NCI-H1694 (cell line): ENCODE measurements around the gene SAMMSON.

Experiments
- DNase-seq: peaks from one replicate; lab custom pipeline; 2025; lab: John Stamatoyannopoulos, UW

Gene SAMMSON

GRCh38 chr3:70090322-70090913 is 90.9 kb downstream of the SAMMSON start:
- no peak for DNase-seq

GRCh38 chr3:70094197-70094596 is 94.7 kb downstream of the SAMMSON start:
- DNase-seq: no peak

DNA sequence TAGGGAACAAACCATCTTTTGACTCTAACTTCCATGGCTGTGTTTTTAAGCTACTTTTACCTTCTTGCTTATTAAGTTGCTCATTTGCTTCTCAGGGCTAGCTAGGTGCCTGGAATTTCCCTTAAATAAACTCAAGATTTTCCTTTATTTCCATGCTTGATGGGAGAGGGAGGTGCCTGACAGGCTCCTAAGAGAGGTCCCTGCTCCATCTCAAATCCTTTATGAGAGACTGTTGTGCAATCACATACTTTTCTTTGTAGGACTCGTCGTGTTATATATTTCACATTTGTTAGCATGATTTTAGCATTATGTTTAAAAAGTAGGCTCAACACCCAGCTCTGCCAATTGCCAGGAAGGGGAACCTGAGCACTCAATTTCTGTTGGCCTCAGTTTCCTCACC is 95.7 kb downstream of the SAMMSON start:
- no peak for DNase-seq

- no peak for DNase-seq
Measured at GRCh38 chr3:70096376-70097066, 97.0 kb downstream of the SAMMSON start.

- no peak for DNase-seq
Measured at GRCh38 chr3:70097084-70097483, 97.6 kb downstream of the SAMMSON start.

DNA sequence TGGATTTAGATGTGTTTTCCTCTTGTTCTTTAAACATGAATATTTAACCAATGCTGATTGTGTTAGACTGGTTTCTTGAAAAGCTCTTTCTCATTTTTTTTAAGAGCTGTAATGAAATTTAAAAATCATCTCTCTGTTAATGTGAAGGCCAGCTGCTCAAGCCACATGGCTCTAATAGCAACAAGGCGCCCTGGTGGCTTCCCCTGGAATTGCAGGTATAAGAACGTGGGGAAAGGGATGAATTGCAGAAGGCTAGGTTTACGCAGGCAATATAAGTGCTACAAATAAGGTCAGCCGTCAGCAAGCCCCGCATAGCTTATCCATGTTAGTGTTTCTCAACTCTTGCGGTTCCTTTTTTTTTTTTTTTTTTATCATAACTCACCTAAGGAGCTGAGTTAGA is 108.5 kb downstream of the SAMMSON start:
- DNase-seq: no peak

GRCh38 chr3:70108546-70108945 is 109.0 kb downstream of the SAMMSON start:
- DNase-seq: no peak

DNA sequence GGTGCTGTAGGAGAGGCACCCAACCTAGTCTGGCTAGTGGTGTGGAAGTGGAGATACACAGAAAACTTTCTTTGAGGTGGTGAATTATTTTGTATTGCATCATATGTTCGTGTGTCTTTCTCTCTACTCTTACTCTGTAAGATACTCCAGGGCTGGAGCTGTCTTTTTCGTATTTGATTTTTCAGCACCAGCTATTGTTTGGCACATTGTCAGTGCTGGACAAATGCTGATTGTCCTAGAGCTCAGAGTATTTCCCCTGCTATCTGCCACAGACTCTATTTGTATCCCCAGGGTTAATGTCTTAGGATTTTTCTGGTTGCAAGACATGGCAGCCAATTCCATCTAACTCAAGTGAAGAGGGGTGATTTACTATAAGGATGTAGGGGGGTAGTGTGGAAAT is 110.5 kb downstream of the SAMMSON start:
- DNase-seq: no peak

DNA sequence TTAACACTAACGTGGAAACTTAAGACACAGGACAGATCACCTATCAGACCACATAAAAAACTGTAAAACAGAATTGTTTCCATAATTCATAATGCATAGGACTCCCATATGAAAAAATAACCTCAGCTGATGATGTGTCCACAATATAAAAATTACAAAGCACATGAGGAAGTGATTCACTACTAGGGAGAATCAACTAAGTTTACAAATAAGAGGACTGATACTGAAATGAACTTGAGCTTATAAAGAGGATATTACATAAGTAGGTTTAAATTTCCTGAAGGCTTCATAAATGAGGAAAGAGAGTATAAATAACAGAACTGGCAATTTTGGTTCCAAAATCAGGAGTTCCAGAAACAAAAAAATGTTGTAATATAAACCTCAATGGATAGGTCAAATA is 111.9 kb downstream of the SAMMSON start:
- DNase-seq: no peak

GRCh38 chr3:70112751-70113150 is 113.2 kb downstream of the SAMMSON start:
- DNase-seq: no peak

- no peak for DNase-seq
Measured at GRCh38 chr3:70114431-70114830, 114.9 kb downstream of the SAMMSON start.

DNA sequence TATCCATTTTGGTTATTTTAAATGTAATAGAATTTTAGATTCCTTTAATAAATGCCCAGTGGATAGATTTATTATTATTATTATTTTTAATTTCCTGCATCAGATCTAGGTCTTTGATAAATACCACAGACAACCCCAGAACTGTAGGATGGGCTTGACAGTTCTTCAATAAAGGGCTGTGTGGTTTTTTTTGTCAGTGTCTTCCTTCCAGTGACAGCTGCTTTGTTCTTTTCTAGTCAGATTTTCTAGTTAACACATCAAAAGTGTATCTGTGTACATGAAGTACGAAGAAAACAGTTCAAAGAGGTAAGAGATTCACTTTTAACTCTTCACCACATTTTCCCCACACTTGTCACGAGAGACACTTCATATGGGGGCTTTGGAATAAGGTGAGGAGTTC is 120.3 kb downstream of the SAMMSON start:
- DNase-seq: no peak
